Subcutaneous preadipocyte (primary cell): Measurements from ENCODE around the gene GDPD4. TPM values are rescaled to one million over a fixed set of nuclear protein-coding genes. Genes with fewer than 3 reads are reported as not detected.

Experiments used
- total RNA-seq: library from RNA; depleted of rRNA; stranded (reverse); fragments of >200 nt; gene quantifications from 2 replicates; pipeline ENCODE4 v1.2.3, GENCODE V29; 2012

The GDPD4 gene, protein sequence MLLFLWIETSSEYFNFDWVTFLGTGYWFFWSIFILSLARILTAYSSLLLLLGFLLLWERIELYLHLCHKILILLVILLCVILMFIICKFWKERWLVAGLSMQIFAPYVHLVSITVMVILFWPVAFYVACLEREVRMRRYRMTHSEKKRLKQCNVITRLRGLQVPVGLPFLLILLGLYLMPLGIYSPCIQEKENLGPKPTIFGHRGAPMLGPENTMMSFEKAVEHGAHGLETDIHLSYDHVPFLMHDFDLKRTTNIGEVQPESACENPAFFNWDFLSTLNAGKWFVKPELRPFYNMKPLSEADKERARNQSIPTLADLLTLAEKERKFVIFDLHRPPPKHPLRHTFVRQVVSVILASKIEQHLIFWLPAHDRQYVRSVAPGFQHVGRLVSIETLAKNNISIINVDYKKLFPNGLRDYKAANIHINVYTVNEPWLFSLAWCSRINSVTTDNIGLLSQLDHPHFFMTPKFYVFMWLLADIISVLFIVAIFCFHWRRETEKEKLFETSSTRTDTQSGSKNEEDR
- not detected in 2 replicates for total RNA-seq

DNA sequence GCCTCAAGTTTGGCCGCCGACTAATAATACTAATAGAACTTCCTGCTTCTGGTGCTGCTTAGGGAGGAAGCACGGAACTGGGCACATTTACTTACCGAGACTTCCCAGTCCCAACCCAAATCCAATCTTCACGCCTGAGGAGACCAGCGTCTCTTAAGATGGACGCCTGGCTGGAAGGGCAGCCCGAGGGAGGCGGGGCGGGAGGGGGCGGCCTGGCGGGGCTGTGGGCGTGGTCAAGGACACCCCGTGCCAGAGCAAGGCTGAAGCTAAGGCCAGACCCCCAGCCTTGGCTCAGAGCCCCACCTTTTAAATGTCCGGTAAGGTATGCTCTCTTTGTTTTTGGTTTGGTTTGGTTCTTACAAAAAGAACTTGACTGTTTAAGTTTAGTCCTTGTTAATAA lies at the start of gene GDPD4:
GDPD4 (minus strand) TSS at position 177 of the 400 bp plus-strand sequence. CDS start 16,549 bp downstream, outside the sequence.

Other genes starting within 250 kb of the GDPD4 start
- gene CAPN5, start 234.7 kb downstream of the GDPD4 start, total RNA-seq = 17.3 and 29.1 TPM in 2 replicates
- 0.37 and 0.98 TPM in 2 replicates for gene OMP, start 198.8 kb downstream of the GDPD4 start, total RNA-seq
- gene MYO7A, start 173.4 kb downstream of the GDPD4 start, total RNA-seq = under 0.01 TPM in 1 of 2 replicates, not detected in the other
- 51.4 and 80.0 TPM in 2 replicates for gene PAK1, start 172.4 kb upstream of the GDPD4 start, total RNA-seq